Mucosa of descending colon (tissue), 3 donors: ENCODE measurements around the gene EGR4. TPM values are rescaled to one million over a fixed set of nuclear protein-coding genes. Genes with fewer than 3 reads are reported as not detected.

Source experiments
- ATAC-seq: fragments of 200-7000 bp; cut with Tn5 transposase; one replicate; pipeline ENCODE4 v1.9.1; 2020; ENCODE audit warnings: mild to moderate bottlenecking, moderate library complexity
- DNase-seq, 3 donors: peaks; one replicate each; pipeline ENCODE4 v3.0.0-alpha.2; 2020
- H3K36me3 ChIP-seq: fragments of 200-600 bp; one replicate; pipeline ENCODE4 v1.8.0; 2021; ENCODE audit warnings: low read depth, mild to moderate bottlenecking
- H3K4me1 ChIP-seq: fragments of 200-600 bp; one replicate; pipeline ENCODE4 v1.8.0; 2021; ENCODE audit warnings: low read depth, mild to moderate bottlenecking
- H3K4me3 ChIP-seq: fragments of 200-600 bp; one replicate; pipeline ENCODE4 v1.8.0; 2021; ENCODE audit warnings: mild to moderate bottlenecking
- H3K9me3 ChIP-seq: fragments of 200-600 bp; one replicate; pipeline ENCODE4 v1.8.0; 2021; ENCODE audit warnings: mild to moderate bottlenecking
- intact Hi-C, 2 donors: fragments of 100-400 bp; cut with DNase I in 1 of 2; cut with micrococcal nuclease in 1 of 2; formaldehyde crosslinking; loops; one replicate each; pipeline versions ENCODE4 v1.11.0 to v1.11.1; 2022; cut with DNase I, micrococcal nuclease
- total RNA-seq, 3 donors: library from RNA; stranded (reverse); fragmentation: NEBNext Ultra II Directional in 2 of 3; extraction: Animal tissue kit (Norgen Biotek cat#: 25700) in 2 of 3; gene quantifications; one replicate each; pipeline versions ENCODE4 v1.2.1 to v1.2.4, GENCODE V29; 2021 to 2023
- TF ChIP-seq, protein P1 (sequence below): fragments of 200-600 bp; IDR thresholded peaks from one replicate; pipeline ENCODE4 v1.8.0; 2022; ENCODE audit warnings: antibody characterized with exemption, mild to moderate bottlenecking
- donor health status: DM: no; HTN: no; CAD: no; lungs with moderate emphysema.
- donor health status: DM: no; HTN: no; CAD: no.
- donor health status: DM: no; HTN: yes; CAD: no.

Gene EGR4
- total RNA-seq, 3 donors from 2014 or later = not detected

DNA sequence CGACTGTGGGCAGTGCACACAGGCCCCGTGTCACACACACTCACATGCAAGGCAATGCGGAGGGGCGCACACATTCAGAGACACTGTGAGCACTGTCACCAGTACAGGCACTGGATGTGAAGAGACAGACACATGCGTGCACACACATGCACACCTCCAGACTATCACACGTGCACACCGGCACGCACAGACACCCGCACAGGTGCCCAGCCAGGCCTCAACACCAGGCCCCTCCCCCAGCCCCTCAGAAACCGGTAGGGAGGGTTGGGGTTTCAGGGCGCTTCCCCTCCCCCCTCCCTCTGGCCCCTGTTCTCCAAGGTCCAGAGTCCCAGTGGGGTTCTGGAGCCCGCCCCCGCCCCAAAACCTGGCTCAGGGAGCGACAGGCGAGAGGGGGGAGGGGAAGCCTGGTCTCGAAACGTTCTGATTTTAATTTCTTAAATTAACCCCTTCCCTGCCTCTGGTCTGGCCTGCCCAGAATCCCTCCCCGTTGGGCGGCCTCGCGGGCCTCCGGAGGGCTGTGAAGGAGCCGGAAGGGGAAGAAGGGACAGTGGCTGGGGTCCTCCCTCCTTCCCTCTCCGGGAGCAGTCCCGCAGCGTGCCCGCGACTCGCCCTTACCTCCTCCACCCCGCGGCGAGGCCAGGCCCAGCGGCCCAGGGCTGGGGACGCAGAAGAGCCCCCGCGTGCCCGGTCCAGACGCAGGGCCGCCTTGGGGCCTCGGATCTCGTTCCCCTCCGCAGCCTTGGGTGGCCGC lies 9.6 kb downstream of the EGR4 start:
- H3K4me1 ChIP-seq = peaks cover 9% of the 10 kb centered on the region
- DNase-seq (peak in 2 of 3 donors; percentile 41 to 51), ATAC-seq (peak; percentile 10)
- TF ChIP-seq, protein P1, sequence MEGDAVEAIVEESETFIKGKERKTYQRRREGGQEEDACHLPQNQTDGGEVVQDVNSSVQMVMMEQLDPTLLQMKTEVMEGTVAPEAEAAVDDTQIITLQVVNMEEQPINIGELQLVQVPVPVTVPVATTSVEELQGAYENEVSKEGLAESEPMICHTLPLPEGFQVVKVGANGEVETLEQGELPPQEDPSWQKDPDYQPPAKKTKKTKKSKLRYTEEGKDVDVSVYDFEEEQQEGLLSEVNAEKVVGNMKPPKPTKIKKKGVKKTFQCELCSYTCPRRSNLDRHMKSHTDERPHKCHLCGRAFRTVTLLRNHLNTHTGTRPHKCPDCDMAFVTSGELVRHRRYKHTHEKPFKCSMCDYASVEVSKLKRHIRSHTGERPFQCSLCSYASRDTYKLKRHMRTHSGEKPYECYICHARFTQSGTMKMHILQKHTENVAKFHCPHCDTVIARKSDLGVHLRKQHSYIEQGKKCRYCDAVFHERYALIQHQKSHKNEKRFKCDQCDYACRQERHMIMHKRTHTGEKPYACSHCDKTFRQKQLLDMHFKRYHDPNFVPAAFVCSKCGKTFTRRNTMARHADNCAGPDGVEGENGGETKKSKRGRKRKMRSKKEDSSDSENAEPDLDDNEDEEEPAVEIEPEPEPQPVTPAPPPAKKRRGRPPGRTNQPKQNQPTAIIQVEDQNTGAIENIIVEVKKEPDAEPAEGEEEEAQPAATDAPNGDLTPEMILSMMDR = no peak
- no peaks in the 10 kb centered on the region for H3K9me3 ChIP-seq
- intact Hi-C loops = no loop called here
- H3K36me3 ChIP-seq = no peaks in the 10 kb centered on the region
- H3K4me3 ChIP-seq = peak overlapping the region; percentile 17

DNA sequence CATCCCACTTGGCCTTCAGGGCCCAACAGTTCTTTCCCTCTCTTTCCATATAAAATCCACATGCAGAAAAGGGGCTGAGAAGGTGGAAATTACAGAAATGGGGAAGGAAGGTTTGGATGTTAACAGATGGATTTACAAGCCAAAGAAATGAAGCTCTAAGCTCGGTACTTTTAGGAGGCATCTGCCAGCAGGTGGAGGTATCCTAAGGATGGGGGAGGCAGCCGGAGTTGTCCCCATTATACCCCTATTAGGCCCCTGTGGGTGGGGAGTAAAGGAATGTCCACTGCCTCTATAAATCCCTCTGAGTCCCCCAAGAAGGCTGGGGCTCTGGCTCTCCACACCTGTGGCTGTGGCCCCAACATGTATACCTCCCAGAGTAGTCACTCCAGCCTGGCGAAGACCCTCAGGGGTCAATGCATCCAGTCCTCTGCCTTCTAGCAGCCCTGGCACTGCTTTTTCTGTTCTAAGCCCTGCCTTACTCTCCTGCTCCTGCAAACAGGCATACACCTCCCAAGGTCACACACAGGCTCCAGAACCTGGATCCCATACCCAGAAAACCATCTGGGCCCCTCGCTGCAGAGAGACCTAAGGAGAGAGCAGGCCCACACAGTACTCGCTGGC lies 10.3 kb downstream of the EGR4 start:
- no peak overlapping the region for H3K4me3 ChIP-seq
- DNase-seq = no peak

DNA sequence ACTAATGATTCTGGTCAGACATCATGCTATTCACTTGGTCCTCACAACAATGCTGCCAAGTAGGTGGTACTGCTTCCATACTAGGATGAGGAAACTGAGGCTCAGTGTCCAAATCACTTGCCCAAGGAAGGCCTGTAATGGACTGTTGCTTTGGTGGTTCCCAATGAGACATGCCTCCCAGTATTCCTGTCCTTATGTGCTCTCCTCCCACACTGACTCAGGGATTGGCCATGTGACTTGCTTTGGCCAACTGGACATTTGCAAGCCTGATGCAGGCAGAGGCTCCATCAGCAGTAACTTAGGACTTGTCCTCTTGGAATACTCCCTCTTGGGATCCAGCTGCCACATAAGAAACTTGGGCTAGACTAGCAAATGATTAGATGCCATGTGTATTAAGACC lies 12.1 kb downstream of the EGR4 start:
- H3K36me3 ChIP-seq = no peaks in the 10 kb centered on the region
- H3K4me1 ChIP-seq = peaks cover 9% of the 10 kb centered on the region
- no peaks in the 10 kb centered on the region for H3K9me3 ChIP-seq
- H3K4me3 ChIP-seq = no peak overlapping the region
- DNase-seq (no peak), ATAC-seq (no peak)
- TF ChIP-seq, protein P1 = no peak
- intact Hi-C loops = no loop called here

More for the DNA sequence above, 10.3 kb downstream of the EGR4 start:
- TF ChIP-seq, protein P1 = no peak
- H3K9me3 ChIP-seq = no peaks in the 10 kb centered on the region
- ATAC-seq = no peak
- intact Hi-C loops = no loop called here
- no peaks in the 10 kb centered on the region for H3K36me3 ChIP-seq
- peaks cover 9% of the 10 kb centered on the region for H3K4me1 ChIP-seq

DNA sequence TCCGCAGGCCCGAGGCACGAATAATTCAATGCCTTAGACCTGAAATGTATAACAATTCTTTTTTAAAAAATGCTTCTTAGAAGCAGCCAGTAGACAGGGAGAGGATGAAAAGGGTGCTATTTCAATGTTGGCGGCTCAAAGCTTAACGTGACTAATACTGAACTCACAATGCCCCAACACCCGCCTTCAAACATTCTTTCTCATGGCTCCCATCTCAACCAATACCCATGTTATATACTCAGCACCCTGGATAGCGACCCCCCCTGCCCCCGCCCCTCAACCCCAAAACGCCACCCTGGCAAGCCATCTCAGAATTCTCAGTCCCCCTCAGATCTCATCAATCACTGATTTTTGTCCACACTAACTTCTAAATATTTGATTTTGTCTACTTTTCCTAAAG lies 13.5 kb downstream of the EGR4 start:
- intact Hi-C loops = no loop called here
- Histone ChIP-seq H3K9me3 (no peaks in the 10 kb centered on the region), H3K4me3 (no peak overlapping the region), H3K4me1 (peaks cover 8% of the 10 kb centered on the region), H3K36me3 (no peaks in the 10 kb centered on the region)
- TF ChIP-seq, protein P1 = no peak
- DNase-seq (no peak), ATAC-seq (no peak)

DNA sequence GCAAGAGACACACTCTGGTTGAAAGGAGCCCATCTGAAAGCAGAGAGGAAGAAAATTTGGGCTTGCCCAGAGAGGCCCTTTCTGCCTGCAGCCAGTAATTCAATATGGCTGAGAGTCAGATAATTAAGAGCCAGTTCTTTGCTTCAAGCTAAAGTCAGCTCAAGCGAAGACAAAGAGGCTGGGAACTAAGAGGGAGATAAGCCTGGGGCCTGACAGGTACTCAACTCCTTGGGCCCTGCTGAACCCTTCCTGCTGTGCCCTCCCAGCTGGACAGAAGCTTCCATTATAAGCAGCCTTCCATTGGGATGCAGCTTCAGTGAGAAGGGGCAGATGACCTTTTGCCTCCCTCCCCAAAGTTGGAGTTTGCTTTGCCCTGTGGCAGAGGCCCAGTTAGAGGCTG lies 21.1 kb downstream of the EGR4 start:
- no peaks in the 10 kb centered on the region for H3K36me3 ChIP-seq
- no peaks in the 10 kb centered on the region for H3K9me3 ChIP-seq
- TF ChIP-seq, protein P1 = no peak
- no peak overlapping the region for H3K4me3 ChIP-seq
- H3K4me1 ChIP-seq = peaks cover 10% of the 10 kb centered on the region
- no peak for DNase-seq
- ATAC-seq = no peak
- intact Hi-C loops = no loop called here
